H1 (cell line): ENCODE measurements around the gene SLC5A9. TPM values are rescaled to one million over a fixed set of nuclear protein-coding genes. Genes with fewer than 3 reads are reported as not detected.

Source experiments
- CTCF ChIA-PET: fragments of 300-600 bp; sonication (Branson Sonifier 250); formaldehyde crosslinking; loops from one replicate; lab custom pipeline; 2021; ENCODE audit not compliant: partially characterized antibody; lab: Charles Lee
- POLR2A ChIA-PET: fragments of 300-600 bp; sonication (Branson Sonifier 250); formaldehyde crosslinking; loops from one replicate; lab custom pipeline; 2021; ENCODE audit warnings: inconsistent platforms; ENCODE audit not compliant: partially characterized antibody; lab: Charles Lee
- DNase-seq, 2 experiments: peaks; one replicate each; pipeline versions ENCODE4 v3.0.0 to v3.0.0-alpha.2; 2010 to 2022; ENCODE audit warnings: low spot score in 2 of 2, low read depth in 1 of 2, mixed read lengths in 1 of 2
- FAIRE-seq: peaks from 2 replicates; lab custom pipeline; 2011; peaks lifted over from hg19 to GRCh38; lab: Jason Lieb, UNC
- H2AFZ ChIP-seq: 2 replicates; pipeline ENCODE4 v1.8.1; 2012; ENCODE audit warnings: low read length, inconsistent platforms
- H2AK5ac ChIP-seq: 2 replicates; pipeline ENCODE4 v1.6.1; 2013; ENCODE audit warnings: low read depth, low read length
- H2BK120ac ChIP-seq: replicated peaks from 2 replicates; pipeline ENCODE3; 2013; ENCODE audit warnings: low read depth, low read length, inconsistent platforms
- H2BK12ac ChIP-seq: 2 replicates; pipeline ENCODE4 v1.6.1; 2013; ENCODE audit warnings: low read depth, low read length
- H2BK15ac ChIP-seq: 2 replicates; pipeline ENCODE4 v1.6.1; 2013; ENCODE audit warnings: low read length
- H2BK20ac ChIP-seq: 2 replicates; pipeline ENCODE4 v1.6.1; 2013; ENCODE audit warnings: low read length
- H2BK5ac ChIP-seq: 2 replicates; pipeline ENCODE4 v1.6.1; 2013; ENCODE audit warnings: low read depth, low read length
- H3K14ac ChIP-seq: 2 replicates; pipeline ENCODE4 v1.6.1; 2013; ENCODE audit warnings: inconsistent platforms; ENCODE audit not compliant: insufficient read length
- H3K18ac ChIP-seq: 2 replicates; pipeline ENCODE4 v1.6.1; 2013; ENCODE audit warnings: low read length; ENCODE audit errors: extremely low read depth
- H3K23ac ChIP-seq: 2 replicates; pipeline ENCODE4 v1.6.1; 2013; ENCODE audit warnings: inconsistent platforms; ENCODE audit not compliant: insufficient read length
- H3K23me2 ChIP-seq: 2 replicates; pipeline ENCODE4 v1.6.1; 2013; ENCODE audit warnings: low read depth, low read length
- H3K27ac ChIP-seq: 2 replicates; pipeline ENCODE4 v1.6.1; 2011; ENCODE audit warnings: low read depth, low read length, inconsistent platforms
- H3K27me3 ChIP-seq, 4 experiments: replicated peaks in 1 of 4; 1 replicate in 1 of 4; 2 replicates in 3 of 4; pipeline versions ENCODE4 v1.6.1 to v1.8.1; 2011 to 2013; ENCODE audit warnings: low read length in 3 of 4, mild to moderate bottlenecking in 3 of 4, inconsistent platforms in 2 of 4, mixed read lengths in 2 of 4, moderate library complexity in 1 of 4; ENCODE audit not compliant: control insufficient read depth in 3 of 4, insufficient read depth in 3 of 4; ENCODE audit errors: extremely low read depth in 1 of 4
- H3K36me3 ChIP-seq, 4 experiments: 2 replicates each; pipeline versions ENCODE4 v1.6.1 to v1.8.1; 2011 to 2013; ENCODE audit warnings: mild to moderate bottlenecking in 4 of 4, low read length in 3 of 4, moderate library complexity in 2 of 4, control low read depth in 1 of 4, inconsistent platforms in 1 of 4; ENCODE audit not compliant: insufficient read depth in 4 of 4, control insufficient read depth in 2 of 4
- H3K4ac ChIP-seq: replicated peaks from 2 replicates; pipeline ENCODE3; 2013; ENCODE audit warnings: low read length, low read depth, mixed read lengths, inconsistent platforms; ENCODE audit not compliant: insufficient read length
- H3K4me1 ChIP-seq, 4 experiments: replicated peaks in 1 of 4; 1 replicate in 1 of 4; 2 replicates in 3 of 4; pipeline versions ENCODE4 v1.6.1 to v1.8.1; 2011 to 2013; ENCODE audit warnings: low read length in 3 of 4, inconsistent platforms in 2 of 4, mixed read lengths in 1 of 4; ENCODE audit not compliant: insufficient read depth in 4 of 4, control insufficient read depth in 3 of 4
- H3K4me2 ChIP-seq, 2 experiments: 2 replicates each; pipeline versions ENCODE4 v1.6.1 to v1.8.1; 2011 to 2013; ENCODE audit warnings: low read depth in 2 of 2, low read length in 2 of 2, control low read depth in 1 of 2, inconsistent platforms in 1 of 2, mild to moderate bottlenecking in 1 of 2; ENCODE audit not compliant: insufficient read depth in 1 of 2
- H3K4me3 ChIP-seq, 4 experiments: fragments of 200-600, 300-600 bp in 1 of 4; sonication (generic), shearing (Covaris generic), sonication (Bioruptor Twin) in 1 of 4; 2 replicates each; pipeline versions ENCODE4 v1.5.1 to v1.8.1; 2011 to 2016; ENCODE audit warnings: low read length in 4 of 4, low read depth in 3 of 4, control low read depth in 2 of 4, inconsistent platforms in 2 of 4, mild to moderate bottlenecking in 2 of 4, mixed read lengths in 1 of 4, moderate library complexity in 1 of 4; ENCODE audit not compliant: insufficient read depth in 2 of 4; ENCODE audit errors: extremely low read depth in 1 of 4
- H3K56ac ChIP-seq: replicated peaks from 2 replicates; pipeline ENCODE3; 2013; ENCODE audit warnings: low read depth, mild to moderate bottlenecking, mixed read lengths, low read length, inconsistent platforms; ENCODE audit not compliant: insufficient read length
- H3K79me1 ChIP-seq: 2 replicates; pipeline ENCODE4 v1.6.1; 2013; ENCODE audit warnings: low read depth, low read length, control low read depth
- H3K79me2 ChIP-seq, 2 experiments: 2 replicates each; pipeline versions ENCODE4 v1.6.1 to v1.8.1; 2012 to 2013; ENCODE audit warnings: low read length in 2 of 2, mild to moderate bottlenecking in 2 of 2, inconsistent platforms in 1 of 2; ENCODE audit not compliant: insufficient read depth in 2 of 2, control insufficient read depth in 1 of 2
- H3K9ac ChIP-seq, 4 experiments: replicated peaks in 1 of 4; 1 replicate in 1 of 4; 2 replicates in 3 of 4; pipeline versions ENCODE4 v1.6.1 to v1.8.1; 2011 to 2013; ENCODE audit warnings: low read depth in 3 of 4, low read length in 3 of 4, control low read depth in 2 of 4, mild to moderate bottlenecking in 2 of 4, moderate library complexity in 2 of 4, inconsistent platforms in 1 of 4; ENCODE audit errors: extremely low read depth in 1 of 4
- H3K9me3 ChIP-seq, 2 experiments: 2 replicates each; pipeline versions ENCODE4 v1.6.1 to v1.8.1; 2012 to 2013; ENCODE audit warnings: mild to moderate bottlenecking in 2 of 2, moderate library complexity in 2 of 2, control low read depth in 1 of 2, inconsistent platforms in 1 of 2, low read depth in 1 of 2, low read length in 1 of 2, mixed read lengths in 1 of 2; ENCODE audit not compliant: insufficient read depth in 2 of 2
- H4K20me1 ChIP-seq, 2 experiments: replicated peaks in 1 of 2; 2 replicates each; pipeline versions ENCODE3 to v1.8.1; 2011 to 2013; ENCODE audit warnings: inconsistent platforms in 2 of 2, low read length in 2 of 2, mild to moderate bottlenecking in 1 of 2; ENCODE audit not compliant: insufficient read depth in 2 of 2, control insufficient read depth in 1 of 2
- H4K5ac ChIP-seq: 2 replicates; pipeline ENCODE4 v1.6.1; 2013; ENCODE audit warnings: low read length, low read depth, mixed read lengths, inconsistent platforms; ENCODE audit not compliant: insufficient read length
- H4K8ac ChIP-seq: 2 replicates; pipeline ENCODE4 v1.8.0; 2013; ENCODE audit warnings: mild to moderate bottlenecking, moderate library complexity, low read length, inconsistent platforms; ENCODE audit not compliant: insufficient read depth; ENCODE audit errors: extremely low read depth
- H4K91ac ChIP-seq: replicated peaks from 2 replicates; pipeline ENCODE3; 2013; ENCODE audit warnings: low read length, mixed read lengths, inconsistent platforms; ENCODE audit not compliant: insufficient read length
- WGBS, 2 experiments: shearing (Covaris generic) in 1 of 2; methylation state at CpG; one replicate each; pipeline versions ENCODE4 v1.1.6 to v1.1.7; 2013 to 2015; ENCODE audit warnings: low lambda C conversion rate in 2 of 2, mixed read lengths in 2 of 2, inconsistent platforms in 1 of 2, low coverage in 1 of 2, missing lambda C conversion rate in 1 of 2; ENCODE audit not compliant: insufficient replicate concordance in 2 of 2, insufficient coverage in 1 of 2, insufficient read length in 1 of 2; ENCODE audit errors: extremely low coverage in 1 of 2, missing lambda C conversion rate in 1 of 2; 5-methylcytosine and 5-hydroxymethylcytosine counted together
- polyA plus RNA-seq, 7 experiments: library from polyadenylated mRNA; depleted of rRNA in 3 of 7; stranded (reverse) in 5 of 7; unstranded in 2 of 7; fragments of >200 nt in 5 of 7; fragments of 200-250 nt in 2 of 7; gene quantifications; 1 replicate in 5 of 7; 2 replicates in 1 of 7; 4 replicates in 1 of 7; pipeline versions ENCODE4 v1.2.1 to v1.2.3, GENCODE V29; 2011 to 2013; ENCODE audit warnings: missing spikeins in 2 of 7, mixed read lengths in 2 of 7
- total RNA-seq: library from RNA; stranded (reverse); fragmentation: NEBNext Ultra II Directional; extraction: Animal tissue kit (Norgen Biotek cat#: 25700); gene quantifications from 2 replicates; pipeline ENCODE4 v1.2.1, GENCODE V29; 2021
- TF ChIP-seq, protein P1 (sequence below): IDR thresholded peaks from 2 replicates; pipeline ENCODE4 v1.6.1; 2012; ENCODE audit warnings: low read length, inconsistent platforms

Gene SLC5A9
- total and polyA plus RNA-seq, 2 of the 8 experiments (the other 6 are each of a cell fraction or from before 2014, with no cell fraction given) = 0.03 TPM; not detected in 1

DNA sequence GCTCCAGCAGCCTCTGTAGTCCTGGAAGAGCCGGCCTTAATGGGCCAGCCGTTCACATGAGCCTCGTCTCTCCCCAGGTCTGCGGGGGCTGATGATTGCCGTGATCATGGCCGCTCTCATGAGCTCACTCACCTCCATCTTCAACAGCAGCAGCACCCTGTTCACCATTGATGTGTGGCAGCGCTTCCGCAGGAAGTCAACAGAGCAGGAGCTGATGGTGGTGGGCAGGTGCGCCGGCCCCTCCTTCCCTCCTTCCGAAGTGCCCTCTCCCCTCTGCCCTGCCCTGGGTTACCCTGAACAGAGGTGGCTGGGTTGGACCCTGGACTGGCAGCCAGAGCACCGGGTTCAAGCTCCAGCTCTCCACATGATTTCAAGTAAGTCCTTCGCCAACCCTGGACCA, 13.1 kb downstream of the SLC5A9 start:
- Histone ChIP-seq H3K23ac (no peak overlapping the region), H2BK12ac (no peak overlapping the region), H2AK5ac (no peak overlapping the region), H3K79me2 (no peaks in the 10 kb centered on the region), H4K8ac (peak overlapping the region; percentile 32; the same call in 1 of the 2 replicates), H4K91ac (no peak overlapping the region), H3K9ac (no peak overlapping the region), H2BK5ac (no peak overlapping the region), H3K36me3 (no peaks in the 10 kb centered on the region), H4K20me1 (no peaks in the 10 kb centered on the region), H3K27me3 (no peaks in the 10 kb centered on the region), H3K4me3 (no peak overlapping the region), H3K4ac (no peak overlapping the region), H2BK120ac (no peak overlapping the region), H3K4me1 (no peaks in the 10 kb centered on the region), H2BK20ac (no peak overlapping the region), H3K14ac (no peak overlapping the region), H3K27ac (no peak overlapping the region), H3K79me1 (no peaks in the 10 kb centered on the region), H3K23me2 (no peaks in the 10 kb centered on the region), H2AFZ (no peak overlapping the region), H3K9me3 (no peaks in the 10 kb centered on the region), H2BK15ac (no peak overlapping the region), H3K18ac (no peak overlapping the region), H3K4me2 (no peak overlapping the region), H3K56ac (no peak overlapping the region), H4K5ac (no peak overlapping the region)
- FAIRE-seq (no peak), DNase-seq (no peak)
- ChIA-PET CTCF (interaction anchor here (0.7 to 6.5 kb wide), 24 partner anchors 8 to 429 kb away, joined by 3 to 68 read pairs (median 4); partner anchors contain the start of gene TRABD2B), POLR2A (no interaction called here)
- WGBS, 2 experiments = 92% methylated on average over 13 of the region's 13 CpGs; no CpG with 5 or more reads in 1 of the 2 experiments
- TF ChIP-seq, protein P1, sequence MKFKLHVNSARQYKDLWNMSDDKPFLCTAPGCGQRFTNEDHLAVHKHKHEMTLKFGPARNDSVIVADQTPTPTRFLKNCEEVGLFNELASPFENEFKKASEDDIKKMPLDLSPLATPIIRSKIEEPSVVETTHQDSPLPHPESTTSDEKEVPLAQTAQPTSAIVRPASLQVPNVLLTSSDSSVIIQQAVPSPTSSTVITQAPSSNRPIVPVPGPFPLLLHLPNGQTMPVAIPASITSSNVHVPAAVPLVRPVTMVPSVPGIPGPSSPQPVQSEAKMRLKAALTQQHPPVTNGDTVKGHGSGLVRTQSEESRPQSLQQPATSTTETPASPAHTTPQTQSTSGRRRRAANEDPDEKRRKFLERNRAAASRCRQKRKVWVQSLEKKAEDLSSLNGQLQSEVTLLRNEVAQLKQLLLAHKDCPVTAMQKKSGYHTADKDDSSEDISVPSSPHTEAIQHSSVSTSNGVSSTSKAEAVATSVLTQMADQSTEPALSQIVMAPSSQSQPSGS = no peak
